Spleen (tissue), 11 donors: ENCODE results near the gene TPO. TPM values are rescaled to one million over a fixed set of nuclear protein-coding genes. Genes with fewer than 3 reads are reported as not detected.

Experiments used
- DNase-seq: peaks from one replicate; pipeline ENCODE4 v3.0.0-alpha.2; 2020
- H3K27ac ChIP-seq, 8 donors: fragments of 200-600 bp; sonication (generic) in 7 of 8; 1 replicate in 4 of 8; 2 replicates in 4 of 8; pipeline versions ENCODE4 v1.5.0 to v1.8.0; 2016 to 2021; ENCODE audit warnings: inconsistent platforms in 4 of 8, mild to moderate bottlenecking in 4 of 8, moderate library complexity in 1 of 8
- H3K27me3 ChIP-seq, 7 donors: fragments of 200-600 bp; sonication (generic) in 6 of 7; replicated peaks in 1 of 7; 1 replicate in 4 of 7; 2 replicates in 3 of 7; pipeline versions ENCODE4 v1.5.0 to v1.8.0; 2016 to 2021; ENCODE audit warnings: inconsistent platforms in 3 of 7, mild to moderate bottlenecking in 1 of 7
- H3K36me3 ChIP-seq, 6 donors: fragments of 200-600 bp; sonication (generic) in 5 of 6; 1 replicate in 4 of 6; 2 replicates in 2 of 6; pipeline versions ENCODE4 v1.5.0 to v1.8.0; 2016 to 2021; ENCODE audit warnings: inconsistent platforms in 2 of 6
- H3K4me1 ChIP-seq, 6 donors: fragments of 200-600 bp; sonication (generic) in 5 of 6; 1 replicate in 3 of 6; 2 replicates in 3 of 6; pipeline versions ENCODE4 v1.5.0 to v1.8.0; 2016 to 2021; ENCODE audit warnings: inconsistent platforms in 3 of 6
- H3K4me3 ChIP-seq, 8 donors: fragments of 200-600 bp; sonication (generic) in 7 of 8; 1 replicate in 4 of 8; 2 replicates in 4 of 8; pipeline versions ENCODE4 v1.5.0 to v1.8.0; 2016 to 2021; ENCODE audit warnings: inconsistent platforms in 4 of 8, mild to moderate bottlenecking in 4 of 8, moderate library complexity in 2 of 8
- H3K9me3 ChIP-seq, 8 donors: fragments of 200-600 bp; sonication (generic) in 7 of 8; 1 replicate in 4 of 8; 2 replicates in 4 of 8; pipeline versions ENCODE4 v1.5.0 to v1.8.0; 2016 to 2021; ENCODE audit warnings: inconsistent platforms in 4 of 8
- CTCF ChIP-seq, 11 experiments: fragments of 200-600 bp in 7 of 11; fragments of 450-650 bp in 4 of 11; sonication (generic) in 4 of 11; IDR thresholded peaks in 8 of 11; conservative IDR thresholded peaks in 3 of 11; 1 replicate in 7 of 11; 2 replicates in 4 of 11; pipeline versions ENCODE4 v1.4.0 to v1.8.0; 2016 to 2021; ENCODE audit warnings: antibody characterized with exemption in 11 of 11, inconsistent platforms in 4 of 11, mild to moderate bottlenecking in 1 of 11
- POLR2A ChIP-seq, 3 donors: fragments of 450-650 bp; IDR thresholded peaks; one replicate each; pipeline ENCODE4 v1.5.1; 2017; ENCODE audit warnings: antibody characterized with exemption in 3 of 3, mild to moderate bottlenecking in 1 of 3
- POLR2AphosphoS5 ChIP-seq, 3 donors: sonication (generic); formaldehyde crosslinking; IDR thresholded peaks; one replicate each; pipeline ENCODE4 v1.5.1; 2017; ENCODE audit warnings: antibody characterized with exemption in 3 of 3
- WGBS, 5 donors: extraction: QIAGEN DNeasy Blood & Tissue Kit in 3 of 5; methylation state at CpG; one replicate each; pipeline versions ENCODE4 v1.1.5 to v1.1.7; 2013 to 2018; 5-methylcytosine and 5-hydroxymethylcytosine counted together
- intact Hi-C: fragments of 100-400 bp; cut with DNase I; formaldehyde crosslinking; loops from one replicate; pipeline ENCODE4 v1.15.0; 2023; ENCODE audit warnings: low total_unique reads
- polyA plus RNA-seq, 3 donors: library from polyadenylated mRNA; stranded (reverse); fragments of 200-250 nt; gene quantifications; one replicate each; pipeline ENCODE4 v1.2.1, GENCODE V29; 2013
- total RNA-seq, 7 donors: library from RNA; depleted of rRNA in 3 of 7; stranded (reverse); fragments of >200 nt in 3 of 7; fragmentation: NEBNext Ultra II Directional in 4 of 7; extraction: Animal tissue kit (Norgen Biotek cat#: 25700) in 4 of 7; gene quantifications; one replicate each; pipeline versions ENCODE4 v1.1.0 to v1.2.1, GENCODE V29; 2016 to 2021
- donor health status: healthy with polysubstance abuse.
- donor health status: DM: no; HTN: no; CAD: no; lungs with moderate emphysema.
- donor health status: DM: no; HTN: no; CAD: no.
- donor health status: Bipolar disorder and iron deficiency.
- donor health status: healthy.
- donor health status: DM: no; HTN: no; CAD: no.
- donor health status: DM: yes; HTN: yes; CAD: no.

TPO gene
- total and polyA plus RNA-seq, 10 donors: 14.4 to 127 (median 49.0) TPM

GRCh38 chr2:1440581-1440980, 27.3 kb downstream of the TPO start:
- Histone ChIP-seq H3K4me1 (no peaks in the 10 kb centered on the region), H3K4me3 (no peak overlapping the region), H3K27me3 (no peaks in the 10 kb centered on the region), H3K9me3 (peaks cover 0 to 8% (median 0%) of the 10 kb centered on the region in 8 donors), H3K27ac (no peak overlapping the region), H3K36me3 (peaks cover 0 to 34% (median 0%) of the 10 kb centered on the region in 6 donors)
- 79 to 92% (median 87%) methylated on average over 7 of the region's 7 CpGs for WGBS, 5 donors
- DNase-seq: no peak
- TF ChIP-seq POLR2A (IDR thresholded peaks at IDR 0.05): no peak
- TF ChIP-seq POLR2AphosphoS5 (IDR thresholded peaks at IDR 0.05): no peak
- TF ChIP-seq CTCF (IDR thresholded peaks at IDR 0.05 in 8 of 11, conservative IDR thresholded peaks at IDR 0.05 in 3 of 11): no peak
- intact Hi-C loops: no loop called here

GRCh38 chr2:1446301-1446700, 33.0 kb downstream of the TPO start:
- intact Hi-C loops: no loop called here
- no peak for TF ChIP-seq POLR2A (IDR thresholded peaks at IDR 0.05)
- TF ChIP-seq POLR2AphosphoS5 (IDR thresholded peaks at IDR 0.05): no peak
- TF ChIP-seq CTCF (IDR thresholded peaks at IDR 0.05 in 8 of 11, conservative IDR thresholded peaks at IDR 0.05 in 3 of 11): no peak
- H3K9me3 ChIP-seq: peaks cover 0 to 8% (median 0%) of the 10 kb centered on the region in 8 donors
- H3K4me3 ChIP-seq: no peak overlapping the region
- H3K27me3 ChIP-seq: peaks cover 0 to 28% (median 0%) of the 10 kb centered on the region in 7 donors
- peaks cover 0 to 11% (median 0%) of the 10 kb centered on the region in 6 donors for H3K4me1 ChIP-seq
- no peak for DNase-seq
- no peaks in the 10 kb centered on the region for H3K36me3 ChIP-seq
- WGBS, 5 donors: 65 to 74% (median 70%) methylated on average over 3 to 4 of the region's 4 CpGs
- H3K27ac ChIP-seq: no peak overlapping the region

GRCh38 chr2:1448009-1448408, 34.7 kb downstream of the TPO start:
- intact Hi-C loops: no loop called here
- WGBS, 5 donors: 48 to 62% (median 55%) methylated on average over 17 to 18 of the region's 18 CpGs
- H3K4me3 ChIP-seq: peak overlapping the region in 1 of 8 donors; percentile 28
- DNase-seq: no peak
- no peaks in the 10 kb centered on the region for H3K9me3 ChIP-seq
- peak in 2 of 3 donors; percentile 41 to 66 for TF ChIP-seq POLR2AphosphoS5 (IDR thresholded peaks at IDR 0.05)
- no peak for TF ChIP-seq POLR2A (IDR thresholded peaks at IDR 0.05)
- no peak for TF ChIP-seq CTCF (IDR thresholded peaks at IDR 0.05 in 8 of 11, conservative IDR thresholded peaks at IDR 0.05 in 3 of 11)
- no peaks in the 10 kb centered on the region for H3K36me3 ChIP-seq
- peaks cover 0 to 11% (median 0%) of the 10 kb centered on the region in 6 donors for H3K4me1 ChIP-seq
- peak overlapping the region in 5 of 8 donors; percentile 16 to 38 (median 26) for H3K27ac ChIP-seq
- peaks cover 0 to 28% (median 0%) of the 10 kb centered on the region in 7 donors for H3K27me3 ChIP-seq

- Histone ChIP-seq H3K36me3 (peaks cover 0 to 19% (median 0%) of the 10 kb centered on the region in 6 donors), H3K4me3 (no peak overlapping the region), H3K9me3 (no peaks in the 10 kb centered on the region), H3K4me1 (peaks cover 0 to 11% (median 0%) of the 10 kb centered on the region in 6 donors), H3K27ac (no peak overlapping the region), H3K27me3 (peaks cover 0 to 28% (median 0%) of the 10 kb centered on the region in 7 donors)
- TF ChIP-seq CTCF (IDR thresholded peaks at IDR 0.05 in 8 of 11, conservative IDR thresholded peaks at IDR 0.05 in 3 of 11): no peak
- TF ChIP-seq POLR2AphosphoS5 (IDR thresholded peaks at IDR 0.05): no peak
- TF ChIP-seq POLR2A (IDR thresholded peaks at IDR 0.05): no peak
- 63 to 75% (median 69%) methylated on average over 4 of the region's 4 CpGs for WGBS, 5 donors
- DNase-seq: no peak
- intact Hi-C loops: no loop called here
These were observed 37.7 kb downstream of the TPO start for GRCh38 chr2:1450915-1451314.
